ENCODE data around the gene RCHY1.

DNA sequence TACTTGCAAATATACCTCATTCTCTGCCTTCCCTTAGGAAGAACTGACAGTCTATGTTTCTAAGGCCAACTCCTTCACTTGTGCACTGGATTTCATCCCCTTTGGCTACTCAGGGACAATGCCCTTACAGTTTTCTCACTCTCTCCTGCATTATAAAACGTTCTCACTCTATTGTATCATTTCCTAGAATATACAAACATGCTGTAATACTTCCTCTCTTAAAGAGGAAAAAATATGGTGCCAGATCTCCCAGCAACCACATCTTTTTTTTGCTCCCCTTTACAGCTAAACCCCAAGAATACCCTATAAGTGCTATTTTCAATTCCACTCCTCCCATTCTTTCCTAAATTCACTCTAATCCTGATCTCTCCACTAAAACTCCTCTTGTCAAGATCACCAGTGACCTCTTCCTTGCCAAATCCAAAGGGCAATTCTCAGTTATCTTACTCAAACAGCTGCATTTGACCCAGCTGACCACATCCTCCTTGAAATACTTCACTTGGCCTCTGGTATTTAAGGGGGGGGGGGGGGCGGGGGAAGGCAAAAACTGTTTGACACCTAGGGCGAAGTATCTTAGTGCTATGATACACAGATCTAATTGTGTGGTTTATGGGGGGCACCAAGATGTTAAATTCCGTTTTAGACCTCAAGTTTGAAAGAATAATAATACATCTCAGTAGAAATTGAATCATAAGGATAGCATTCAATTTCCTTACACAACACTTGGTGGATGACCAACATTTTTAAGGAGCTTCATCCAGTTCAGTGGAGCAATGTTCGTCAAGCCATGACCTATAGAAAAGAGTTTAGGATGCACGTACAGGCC, 1.6 kb downstream of the RCHY1 start:
- TF ChIP-seq POLR2A (IDR thresholded peaks at IDR 0.05; ENCODE audit: low read depth, low read length) (no peak), POLR2AphosphoS5 (IDR thresholded peaks at IDR 0.05; ENCODE audit: low read depth, low read length) (no peak)

Measured in GM12892 (cell line).